B cell (primary cell): ENCODE measurements around the gene TACR2.

Experiments
- EZH2 ChIP-seq: IDR thresholded peaks from 2 replicates; pipeline ENCODE4 v1.6.1; 2012; ENCODE audit warnings: borderline replicate concordance, low read depth, mild to moderate bottlenecking, moderate library complexity, low read length; ENCODE audit not compliant: insufficient read depth, poor library complexity, severe bottlenecking
- TF ChIP-seq, protein P1 (sequence below): fragments of 200-600 bp; IDR thresholded peaks from one replicate; pipeline ENCODE4 v1.8.0; 2022; ENCODE audit warnings: antibody characterized with exemption, mild to moderate bottlenecking

DNA sequence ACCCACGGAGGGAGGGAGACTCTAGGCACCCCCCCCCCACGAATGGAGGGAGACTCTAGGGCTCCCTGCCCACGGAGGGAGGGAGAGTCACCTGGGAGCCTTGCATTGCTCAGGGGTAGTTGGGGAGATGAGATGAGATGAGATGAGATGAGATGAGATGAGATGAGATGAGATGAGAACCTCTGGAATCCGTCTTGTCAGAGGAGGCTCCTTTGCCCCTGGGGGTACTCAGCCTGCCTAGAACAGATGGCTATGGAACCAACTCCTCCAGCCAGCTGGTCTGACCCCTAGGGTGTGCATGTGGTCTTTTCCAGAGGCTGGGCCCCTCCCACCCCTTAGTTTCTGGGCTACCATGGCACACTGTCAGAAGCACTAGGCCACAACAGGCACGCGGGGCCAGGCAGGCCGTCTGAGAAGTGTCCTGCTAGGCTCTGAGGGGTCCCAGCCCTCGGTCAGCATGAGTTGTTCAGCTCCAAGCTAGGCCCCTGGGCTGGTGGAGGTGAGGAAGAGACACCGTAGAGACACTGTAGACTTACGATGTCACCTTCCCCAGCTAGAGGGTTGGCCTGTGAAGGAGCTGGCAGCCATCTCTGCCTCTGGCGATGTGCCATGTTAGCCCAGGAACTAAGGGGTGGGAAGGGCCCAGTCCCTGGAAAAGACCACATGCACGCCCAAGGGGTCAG, 43.3 kb upstream of the TACR2 start:
- TF ChIP-seq, protein P1, sequence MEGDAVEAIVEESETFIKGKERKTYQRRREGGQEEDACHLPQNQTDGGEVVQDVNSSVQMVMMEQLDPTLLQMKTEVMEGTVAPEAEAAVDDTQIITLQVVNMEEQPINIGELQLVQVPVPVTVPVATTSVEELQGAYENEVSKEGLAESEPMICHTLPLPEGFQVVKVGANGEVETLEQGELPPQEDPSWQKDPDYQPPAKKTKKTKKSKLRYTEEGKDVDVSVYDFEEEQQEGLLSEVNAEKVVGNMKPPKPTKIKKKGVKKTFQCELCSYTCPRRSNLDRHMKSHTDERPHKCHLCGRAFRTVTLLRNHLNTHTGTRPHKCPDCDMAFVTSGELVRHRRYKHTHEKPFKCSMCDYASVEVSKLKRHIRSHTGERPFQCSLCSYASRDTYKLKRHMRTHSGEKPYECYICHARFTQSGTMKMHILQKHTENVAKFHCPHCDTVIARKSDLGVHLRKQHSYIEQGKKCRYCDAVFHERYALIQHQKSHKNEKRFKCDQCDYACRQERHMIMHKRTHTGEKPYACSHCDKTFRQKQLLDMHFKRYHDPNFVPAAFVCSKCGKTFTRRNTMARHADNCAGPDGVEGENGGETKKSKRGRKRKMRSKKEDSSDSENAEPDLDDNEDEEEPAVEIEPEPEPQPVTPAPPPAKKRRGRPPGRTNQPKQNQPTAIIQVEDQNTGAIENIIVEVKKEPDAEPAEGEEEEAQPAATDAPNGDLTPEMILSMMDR, result no peak
- TF ChIP-seq EZH2, result no peak
